Activated naive CD8-positive, alpha-beta T cell (primary cell): ENCODE results near the gene NFX1.
"Not testable (repeated sequence)": the region's sequence is repeated elsewhere in the genome, so short reads cannot be mapped to it uniquely, and the experiment has no call there.

Experiments
- H3K27ac Mint-ChIP-seq: one replicate; pipeline ENCODE4 v1.8.0; 2021; ENCODE audit warnings: mixed read lengths
- H3K27me3 Mint-ChIP-seq: one replicate; pipeline ENCODE4 v1.8.0; 2021; ENCODE audit warnings: mixed read lengths
- H3K36me3 Mint-ChIP-seq: one replicate; pipeline ENCODE4 v1.8.0; 2021; ENCODE audit warnings: mixed read lengths
- H3K4me1 Mint-ChIP-seq: one replicate; pipeline ENCODE4 v1.8.0; 2021; ENCODE audit warnings: low read depth, mixed read lengths
- H3K4me3 Mint-ChIP-seq: one replicate; pipeline ENCODE4 v1.8.0; 2021; ENCODE audit warnings: mild to moderate bottlenecking, mixed read lengths
- H3K9me3 Mint-ChIP-seq: one replicate; pipeline ENCODE4 v1.8.0; 2021; ENCODE audit warnings: low read depth, mixed read lengths

Gene NFX1

DNA sequence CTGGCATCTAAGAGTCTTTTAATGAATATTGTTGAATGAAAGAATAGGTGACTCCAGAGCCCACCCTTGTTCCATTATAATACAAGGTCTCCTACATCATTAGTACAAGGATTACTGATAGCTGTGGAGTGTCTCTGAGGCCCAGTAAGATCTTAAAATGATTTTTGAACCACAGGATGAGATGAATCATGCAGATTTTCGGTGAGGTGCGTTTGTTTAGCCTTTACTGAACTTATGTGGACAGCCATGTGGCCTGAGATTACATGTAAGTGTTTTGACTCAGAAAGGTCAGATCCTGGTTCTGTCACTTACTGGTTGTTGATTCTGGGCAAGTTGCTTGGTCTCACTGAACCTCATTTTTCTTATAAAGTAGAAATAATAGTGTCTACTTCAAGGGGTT lies 21.6 kb downstream of the NFX1 start:
- Mint-ChIP-seq H3K4me3 (no peak overlapping the region), H3K9me3 (no peaks in the 10 kb centered on the region), H3K27me3 (no peaks in the 10 kb centered on the region), H3K36me3 (peaks cover 8% of the 10 kb centered on the region), H3K4me1 (peaks cover 4% of the 10 kb centered on the region), H3K27ac (no peak overlapping the region)

DNA sequence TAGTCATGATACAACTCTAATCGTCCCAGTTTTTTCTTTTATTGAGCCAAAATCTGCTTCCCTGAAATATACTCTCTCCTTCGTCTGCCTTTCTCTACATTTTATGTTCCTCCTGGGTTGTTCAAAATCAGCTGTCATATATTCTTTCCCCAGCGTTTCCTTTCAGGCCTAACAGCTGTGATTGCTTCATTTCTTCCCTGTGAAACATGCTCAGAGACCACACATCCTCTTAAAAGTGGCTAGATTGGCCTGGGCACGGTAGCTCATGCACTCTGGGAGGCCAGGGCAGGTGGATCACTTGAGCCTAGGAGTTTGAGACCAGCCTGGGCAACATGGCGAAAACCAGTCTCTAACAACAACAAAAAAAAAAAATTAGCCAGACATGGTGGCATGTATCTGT lies 25.1 kb downstream of the NFX1 start:
- Mint-ChIP-seq H3K36me3 (peaks cover 11% of the 10 kb centered on the region), H3K27me3 (no peaks in the 10 kb centered on the region), H3K4me1 (peaks cover 4% of the 10 kb centered on the region), H3K4me3 (no peak overlapping the region), H3K9me3 (no peaks in the 10 kb centered on the region), H3K27ac (no peak overlapping the region)

DNA sequence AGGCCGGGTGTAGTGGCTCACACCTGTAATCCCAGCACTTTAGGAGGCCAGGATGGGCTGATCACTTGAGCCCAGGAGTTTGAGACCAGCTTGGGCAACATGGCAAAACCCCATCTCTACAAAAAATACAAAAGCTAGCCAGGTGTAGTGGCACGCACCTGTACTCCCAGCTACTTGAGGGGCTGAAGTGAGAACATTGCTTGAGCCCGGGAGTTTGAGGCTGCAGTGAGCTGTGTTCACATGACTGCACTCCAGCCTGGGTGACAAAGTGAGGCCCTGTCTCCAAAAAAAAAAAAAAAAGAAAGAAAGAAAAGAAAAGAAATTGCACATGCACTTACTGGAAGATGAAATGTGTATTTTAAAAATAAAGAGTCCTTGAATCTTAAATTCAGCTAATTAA lies 26.8 kb downstream of the NFX1 start:
- not testable (repeated sequence) for H3K4me3 Mint-ChIP-seq, H3K27me3 Mint-ChIP-seq, H3K4me1 Mint-ChIP-seq, H3K27ac Mint-ChIP-seq, H3K9me3 Mint-ChIP-seq
- H3K36me3 Mint-ChIP-seq, result peaks cover 17% of the 10 kb centered on the region

DNA sequence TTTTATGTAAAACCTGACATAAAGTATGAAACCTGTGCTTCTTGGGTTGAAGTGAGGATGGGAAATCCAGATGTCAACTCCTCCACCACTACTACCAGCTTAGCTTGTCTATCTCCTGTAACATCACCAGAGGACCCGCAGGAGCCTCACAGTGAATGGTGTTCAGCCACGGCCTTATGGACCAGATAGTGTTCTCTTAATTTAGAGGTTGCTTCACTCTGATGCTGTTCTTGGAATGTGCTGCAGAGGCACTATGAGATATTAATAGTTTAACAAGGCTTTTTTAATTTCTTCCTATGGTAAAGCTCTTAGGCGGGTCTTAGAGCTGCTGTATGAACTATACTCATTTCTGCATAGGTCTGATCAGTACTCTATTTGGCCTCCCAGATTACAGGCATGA lies 27.9 kb downstream of the NFX1 start:
- H3K27ac Mint-ChIP-seq, result no peak overlapping the region
- H3K9me3 Mint-ChIP-seq, result no peaks in the 10 kb centered on the region
- H3K4me1 Mint-ChIP-seq, result peaks cover 4% of the 10 kb centered on the region
- peaks cover 23% of the 10 kb centered on the region for H3K36me3 Mint-ChIP-seq
- H3K27me3 Mint-ChIP-seq, result no peaks in the 10 kb centered on the region
- no peak overlapping the region for H3K4me3 Mint-ChIP-seq

DNA sequence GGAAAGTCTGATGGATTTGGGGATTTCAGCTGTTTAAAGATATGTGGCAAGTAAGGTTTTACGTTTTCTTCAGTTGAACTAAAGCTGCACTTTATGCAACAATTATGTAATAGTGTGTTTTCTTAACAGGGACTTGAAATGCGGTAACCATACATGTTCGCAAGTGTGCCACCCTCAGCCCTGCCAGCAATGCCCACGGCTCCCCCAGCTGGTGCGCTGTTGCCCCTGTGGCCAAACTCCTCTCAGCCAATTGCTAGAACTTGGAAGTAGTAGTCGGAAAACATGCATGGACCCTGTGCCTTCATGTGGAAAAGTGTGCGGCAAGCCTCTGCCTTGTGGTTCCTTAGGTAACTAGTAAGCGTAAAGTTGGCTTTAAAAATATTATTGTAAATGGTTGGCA lies 28.5 kb downstream of the NFX1 start:
- no peaks in the 10 kb centered on the region for H3K27me3 Mint-ChIP-seq
- peaks cover 20% of the 10 kb centered on the region for H3K36me3 Mint-ChIP-seq
- no peaks in the 10 kb centered on the region for H3K9me3 Mint-ChIP-seq
- H3K4me3 Mint-ChIP-seq, result no peak overlapping the region
- H3K4me1 Mint-ChIP-seq, result peaks cover 4% of the 10 kb centered on the region
- no peak overlapping the region for H3K27ac Mint-ChIP-seq

DNA sequence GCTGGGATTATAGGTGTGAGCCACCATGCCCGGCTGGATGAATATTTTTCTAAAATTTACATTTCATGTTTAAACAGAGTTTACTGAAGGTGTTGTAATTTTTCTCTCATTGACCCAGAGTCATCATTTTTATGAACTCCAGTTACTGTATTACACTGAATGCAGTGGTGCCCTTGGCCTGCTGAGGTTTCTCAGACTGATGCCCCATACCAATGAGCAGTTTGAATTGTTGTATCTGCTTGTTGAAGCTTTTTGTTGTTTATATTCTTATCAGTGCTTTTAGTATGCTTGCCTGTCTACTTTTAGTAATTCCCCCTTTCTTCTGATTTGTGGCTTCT lies 29.9 kb downstream of the NFX1 start:
- H3K27me3 Mint-ChIP-seq, result no peaks in the 10 kb centered on the region
- H3K4me1 Mint-ChIP-seq, result peaks cover 4% of the 10 kb centered on the region
- no peak overlapping the region for H3K4me3 Mint-ChIP-seq
- H3K27ac Mint-ChIP-seq, result no peak overlapping the region
- H3K36me3 Mint-ChIP-seq, result peaks cover 23% of the 10 kb centered on the region
- no peaks in the 10 kb centered on the region for H3K9me3 Mint-ChIP-seq

DNA sequence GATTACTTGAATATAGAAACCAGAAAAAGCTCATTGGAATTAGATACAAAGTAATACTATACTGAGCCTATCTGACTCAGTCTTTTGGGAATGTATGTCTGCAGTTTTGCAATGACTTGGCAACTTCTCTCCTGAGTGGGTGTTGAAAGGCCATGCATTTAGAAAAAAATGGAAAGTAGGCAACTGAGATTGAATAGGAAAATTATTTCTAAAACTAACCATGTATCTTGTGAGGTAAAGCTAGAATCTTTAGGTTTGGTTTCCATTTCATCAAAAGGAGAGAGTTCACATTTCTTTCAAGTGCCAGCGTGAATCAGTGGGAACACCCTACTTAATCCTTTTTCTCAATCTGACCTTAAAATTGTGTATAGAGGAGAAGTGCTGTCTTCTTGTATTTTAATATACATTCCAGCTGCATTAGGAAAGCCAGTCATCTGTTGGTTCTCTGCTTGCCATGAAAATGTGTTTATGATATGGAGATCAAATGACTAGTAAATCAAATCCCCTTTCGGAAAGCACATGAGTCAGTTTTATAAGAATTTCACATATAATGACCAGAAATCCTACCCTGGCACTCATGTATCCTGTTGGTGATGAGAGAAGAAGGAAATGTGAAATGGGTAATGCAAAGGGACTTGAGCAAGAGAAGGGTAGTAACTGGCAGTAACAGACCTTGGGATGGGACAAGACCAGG lies 30.4 kb downstream of the NFX1 start:
- no peak overlapping the region for H3K27ac Mint-ChIP-seq
- H3K4me3 Mint-ChIP-seq, result no peak overlapping the region
- no peaks in the 10 kb centered on the region for H3K9me3 Mint-ChIP-seq
- no peaks in the 10 kb centered on the region for H3K27me3 Mint-ChIP-seq
- peaks cover 20% of the 10 kb centered on the region for H3K36me3 Mint-ChIP-seq
- H3K4me1 Mint-ChIP-seq, result peaks cover 2% of the 10 kb centered on the region

DNA sequence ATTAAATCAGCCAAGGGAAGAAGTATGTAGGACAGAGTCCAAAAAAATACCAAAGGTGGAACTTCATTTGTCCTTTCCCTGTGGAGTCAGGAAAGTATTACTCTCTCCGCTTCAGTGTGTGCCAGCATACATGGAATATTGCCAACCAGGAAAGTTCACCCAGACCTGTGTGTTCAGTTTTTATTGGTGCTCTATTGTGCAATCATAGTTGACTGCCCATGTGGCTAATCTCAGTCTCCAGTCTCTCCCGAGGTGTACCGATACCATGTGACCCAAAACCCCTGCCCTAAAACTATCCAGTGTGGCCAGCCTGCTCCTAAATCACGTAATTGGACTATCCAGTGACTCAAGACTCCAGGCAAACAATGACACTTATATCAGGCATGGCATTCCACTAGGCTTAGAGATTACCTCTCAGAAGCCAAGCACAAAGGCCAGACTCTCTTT lies 38.8 kb downstream of the NFX1 start:
- no peaks in the 10 kb centered on the region for H3K4me1 Mint-ChIP-seq
- H3K9me3 Mint-ChIP-seq, result no peaks in the 10 kb centered on the region
- H3K4me3 Mint-ChIP-seq, result no peak overlapping the region
- peaks cover 18% of the 10 kb centered on the region for H3K36me3 Mint-ChIP-seq
- no peaks in the 10 kb centered on the region for H3K27me3 Mint-ChIP-seq
- no peak overlapping the region for H3K27ac Mint-ChIP-seq

DNA sequence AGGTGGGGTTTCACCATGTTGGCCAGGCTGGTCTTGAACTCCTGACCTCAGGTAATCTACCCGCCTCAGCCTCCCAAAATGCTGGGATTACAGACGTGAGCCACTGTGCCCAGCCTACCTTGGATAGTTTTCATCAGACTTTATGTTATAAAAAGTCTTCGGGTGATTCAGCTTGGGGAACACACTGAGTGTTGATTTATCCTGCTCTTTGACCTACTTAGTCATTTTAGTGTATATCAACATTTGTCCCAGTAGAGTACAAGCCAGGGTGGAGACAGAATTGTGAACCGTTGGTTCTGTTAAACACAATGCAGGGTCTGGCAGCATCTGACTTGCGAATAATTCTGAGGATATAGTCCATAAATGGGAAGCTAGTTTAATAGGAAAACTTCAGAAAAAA lies 39.7 kb downstream of the NFX1 start:
- Mint-ChIP-seq H3K4me1 (no peaks in the 10 kb centered on the region), H3K9me3 (no peaks in the 10 kb centered on the region), H3K36me3 (peaks cover 22% of the 10 kb centered on the region), H3K4me3 (no peak overlapping the region), H3K27me3 (no peaks in the 10 kb centered on the region), H3K27ac (no peak overlapping the region)

DNA sequence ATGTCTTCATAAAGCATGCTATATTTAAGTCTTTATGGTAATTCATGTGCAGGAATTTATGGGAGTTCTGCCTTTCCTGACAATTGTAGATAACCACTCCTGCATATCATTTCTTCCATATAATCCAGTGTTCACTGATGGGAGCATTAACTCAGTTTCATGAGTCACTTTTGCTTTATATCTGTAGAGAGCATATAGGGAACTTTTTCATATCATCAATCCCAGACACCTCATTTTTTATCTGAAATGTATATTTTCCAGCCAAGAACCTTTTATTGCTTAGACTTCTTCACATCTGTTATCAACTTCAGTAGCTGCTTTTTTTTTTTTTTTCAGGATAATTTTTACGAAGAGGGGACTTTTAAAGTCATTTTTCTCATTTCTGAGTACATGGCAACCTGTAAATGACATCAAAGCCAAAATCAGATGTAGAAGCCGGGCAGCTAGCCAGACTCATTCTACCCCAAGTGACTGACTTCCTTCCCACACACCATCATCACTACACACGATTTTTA lies 41.1 kb downstream of the NFX1 start:
- H3K4me3 Mint-ChIP-seq, result no peak overlapping the region
- H3K9me3 Mint-ChIP-seq, result no peaks in the 10 kb centered on the region
- H3K36me3 Mint-ChIP-seq, result peaks cover 20% of the 10 kb centered on the region
- H3K4me1 Mint-ChIP-seq, result no peaks in the 10 kb centered on the region
- H3K27ac Mint-ChIP-seq, result no peak overlapping the region
- no peaks in the 10 kb centered on the region for H3K27me3 Mint-ChIP-seq

DNA sequence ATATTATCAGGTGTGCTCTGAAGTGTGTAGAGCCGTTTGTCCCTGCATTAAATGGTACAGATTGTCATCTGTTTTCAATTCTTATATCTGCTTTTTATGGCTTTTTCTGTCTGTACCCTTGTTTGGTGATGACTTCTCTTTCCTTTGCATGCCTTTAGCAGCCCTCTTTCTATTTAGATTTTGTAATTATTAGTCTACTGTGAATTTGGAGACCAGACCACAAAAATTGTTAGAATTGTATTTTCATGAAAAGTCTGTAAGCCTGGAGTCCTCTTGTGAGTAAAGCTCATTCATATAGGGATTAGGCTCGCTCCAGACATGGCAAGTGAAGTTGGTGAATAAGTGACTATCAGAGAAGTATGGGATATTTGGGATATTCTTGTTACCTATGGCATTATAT lies 41.7 kb downstream of the NFX1 start:
- Mint-ChIP-seq H3K36me3 (peaks cover 20% of the 10 kb centered on the region), H3K9me3 (no peaks in the 10 kb centered on the region), H3K27ac (no peak overlapping the region), H3K27me3 (no peaks in the 10 kb centered on the region), H3K4me1 (no peaks in the 10 kb centered on the region), H3K4me3 (no peak overlapping the region)

DNA sequence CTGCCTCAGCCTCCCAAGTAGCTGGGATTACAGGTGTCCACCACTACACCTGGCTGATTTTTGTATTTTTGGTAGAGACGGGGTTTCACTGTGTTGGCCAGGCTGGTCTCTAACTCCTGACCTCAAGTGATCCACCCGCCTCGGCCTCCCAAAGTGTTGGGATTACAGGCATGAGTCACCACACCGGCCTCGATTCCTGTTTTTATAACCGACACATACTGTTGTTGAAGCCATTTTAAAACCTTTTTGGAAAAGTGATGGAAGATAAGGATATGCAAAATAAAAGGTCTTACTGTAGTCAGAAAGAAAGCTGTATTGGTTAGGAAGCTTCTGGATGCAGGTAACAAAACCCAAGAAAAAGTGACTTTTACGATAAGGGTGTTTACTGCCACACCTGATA lies 42.6 kb downstream of the NFX1 start:
- not testable (repeated sequence) for H3K27ac Mint-ChIP-seq, H3K4me1 Mint-ChIP-seq, H3K4me3 Mint-ChIP-seq, H3K9me3 Mint-ChIP-seq, H3K27me3 Mint-ChIP-seq
- H3K36me3 Mint-ChIP-seq, result peaks cover 20% of the 10 kb centered on the region

DNA sequence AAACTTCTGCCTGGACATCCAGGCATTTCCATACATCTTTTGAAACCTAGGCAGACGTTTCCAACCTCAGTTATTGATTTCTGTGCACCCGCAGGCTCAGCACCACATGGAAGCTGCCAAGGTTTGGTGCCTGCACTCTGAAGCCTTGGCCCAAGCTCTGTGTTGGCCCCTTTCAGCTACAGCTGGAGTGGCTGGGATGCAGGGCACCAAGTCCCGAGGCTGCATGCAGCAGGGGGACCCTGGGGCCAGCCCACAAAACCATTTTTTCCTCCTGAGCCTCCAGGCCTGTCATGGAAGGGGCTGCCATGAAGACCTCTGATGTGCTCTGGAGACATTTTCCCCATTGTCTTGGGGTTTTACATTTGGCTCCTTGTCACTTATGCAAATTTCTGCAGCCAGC lies 49.9 kb downstream of the NFX1 start:
- Mint-ChIP-seq H3K9me3 (no peaks in the 10 kb centered on the region), H3K27me3 (no peaks in the 10 kb centered on the region), H3K4me3 (no peak overlapping the region), H3K36me3 (peaks cover 27% of the 10 kb centered on the region), H3K27ac (no peak overlapping the region), H3K4me1 (no peaks in the 10 kb centered on the region)

DNA sequence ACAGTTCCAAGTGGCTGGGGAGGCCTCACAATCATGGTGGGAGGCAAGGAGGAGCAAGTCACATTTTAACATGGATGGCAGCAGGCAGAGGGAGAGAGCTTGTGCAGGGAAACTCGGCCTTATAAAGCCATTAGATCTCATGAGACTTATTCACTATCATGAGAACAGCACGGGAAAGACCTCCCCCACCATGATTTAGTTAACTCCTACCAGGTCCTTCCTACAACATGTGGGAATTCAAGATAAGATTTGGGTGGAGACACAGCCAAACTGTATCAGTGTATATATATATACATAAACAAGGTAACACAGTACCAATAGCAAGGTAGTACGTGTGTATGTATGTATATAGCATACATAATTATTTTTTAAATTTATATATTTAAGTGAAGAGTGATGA lies 50.9 kb downstream of the NFX1 start:
- no peaks in the 10 kb centered on the region for H3K9me3 Mint-ChIP-seq
- peaks cover 30% of the 10 kb centered on the region for H3K36me3 Mint-ChIP-seq
- H3K4me3 Mint-ChIP-seq, result no peak overlapping the region
- H3K27me3 Mint-ChIP-seq, result no peaks in the 10 kb centered on the region
- no peaks in the 10 kb centered on the region for H3K4me1 Mint-ChIP-seq
- H3K27ac Mint-ChIP-seq, result no peak overlapping the region

DNA sequence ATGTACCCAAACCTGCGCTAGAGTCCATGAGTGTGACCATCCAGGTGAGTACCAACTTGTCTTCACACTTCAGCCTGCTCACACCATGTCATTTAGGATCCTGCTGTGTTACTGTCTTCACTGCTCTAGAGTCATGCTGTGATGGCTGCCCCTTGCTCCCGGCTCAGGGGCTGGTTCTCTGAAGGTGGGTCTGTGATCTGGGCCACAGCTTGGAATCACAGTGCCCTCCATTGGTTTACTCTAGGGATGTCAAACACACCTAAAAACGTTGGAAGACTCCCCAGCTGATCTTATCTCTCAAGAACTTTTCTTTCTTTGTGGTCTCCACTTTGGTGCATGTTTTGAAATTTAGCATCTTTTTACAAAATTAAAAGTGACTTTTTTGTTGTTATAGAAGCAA lies 53.8 kb downstream of the NFX1 start:
- Mint-ChIP-seq H3K27ac (no peak overlapping the region), H3K4me3 (no peak overlapping the region), H3K36me3 (peaks cover 39% of the 10 kb centered on the region), H3K4me1 (no peaks in the 10 kb centered on the region), H3K9me3 (no peaks in the 10 kb centered on the region), H3K27me3 (no peaks in the 10 kb centered on the region)

DNA sequence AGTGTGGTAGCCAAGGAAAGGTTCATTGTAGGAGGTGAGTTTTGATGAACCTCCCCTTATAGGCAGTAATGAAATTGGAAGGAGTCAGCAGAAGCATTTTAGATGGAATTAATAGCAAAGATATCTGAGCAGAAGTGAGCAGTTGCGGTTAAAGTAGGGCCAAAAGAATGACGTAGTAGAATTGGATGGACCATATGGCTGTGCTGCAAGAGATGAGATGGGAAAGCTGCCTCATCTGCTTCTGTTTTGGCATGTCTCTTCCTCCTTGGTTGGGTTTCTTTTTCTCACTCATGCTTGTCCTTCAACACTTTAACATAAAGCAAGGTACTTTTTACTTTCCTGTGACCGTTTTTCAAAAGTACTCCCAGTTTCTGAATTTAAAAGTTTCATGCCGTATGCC lies 56.2 kb downstream of the NFX1 start:
- Mint-ChIP-seq H3K9me3 (no peaks in the 10 kb centered on the region), H3K4me1 (peaks cover 2% of the 10 kb centered on the region), H3K27ac (no peak overlapping the region), H3K36me3 (peaks cover 26% of the 10 kb centered on the region), H3K27me3 (no peaks in the 10 kb centered on the region), H3K4me3 (no peak overlapping the region)
